H9 (cell line): ENCODE results near the gene DLG2. TPM values are rescaled to one million over a fixed set of nuclear protein-coding genes. Genes with fewer than 3 reads are reported as not detected.
A peak's percentile ranks its signal among the peaks of the same experiment; 100 is the strongest.

ENCODE experiments used
- DNase-seq: peaks from one replicate; pipeline ENCODE4 v3.0.0-alpha.2; 2017
- H2AFZ ChIP-seq: one replicate; pipeline ENCODE4 v1.6.1; 2013; ENCODE audit warnings: mild to moderate bottlenecking, low read length, control low read depth, moderate library complexity
- H2AK5ac ChIP-seq: 2 replicates; pipeline ENCODE4 v1.6.1; 2013; ENCODE audit warnings: low read length, control low read depth, mixed read lengths; ENCODE audit not compliant: insufficient read length
- H2BK120ac ChIP-seq: one replicate; pipeline ENCODE4 v1.6.1; 2013; ENCODE audit warnings: low read depth, mild to moderate bottlenecking, low read length, control low read depth, inconsistent platforms; ENCODE audit not compliant: poor library complexity, severe bottlenecking
- H2BK12ac ChIP-seq: 2 replicates; pipeline ENCODE4 v1.6.1; 2013; ENCODE audit warnings: low read length, control low read depth, mixed read lengths, low read depth; ENCODE audit not compliant: insufficient read length
- H2BK15ac ChIP-seq: 2 replicates; pipeline ENCODE4 v1.6.1; 2013; ENCODE audit warnings: low read depth, low read length, control low read depth
- H2BK20ac ChIP-seq: one replicate; pipeline ENCODE4 v1.6.1; 2013; ENCODE audit warnings: low read depth, mild to moderate bottlenecking, low read length, control low read depth, inconsistent platforms; ENCODE audit not compliant: poor library complexity, severe bottlenecking
- H2BK5ac ChIP-seq: 2 replicates; pipeline ENCODE4 v1.6.1; 2013; ENCODE audit warnings: low read length, control low read depth, mixed read lengths; ENCODE audit not compliant: insufficient read length
- H3K14ac ChIP-seq: 2 replicates; pipeline ENCODE4 v1.6.1; 2013; ENCODE audit warnings: low read length, control low read depth; ENCODE audit not compliant: insufficient read depth
- H3K18ac ChIP-seq: 2 replicates; pipeline ENCODE4 v1.6.1; 2013; ENCODE audit warnings: low read depth, mild to moderate bottlenecking, mixed read lengths, low read length, control low read depth; ENCODE audit not compliant: insufficient read length
- H3K23ac ChIP-seq: 2 replicates; pipeline ENCODE4 v1.6.1; 2013; ENCODE audit warnings: low read length, control low read depth, mixed read lengths, low read depth; ENCODE audit not compliant: insufficient read length
- H3K23me2 ChIP-seq: 2 replicates; pipeline ENCODE4 v1.6.1; 2013; ENCODE audit warnings: low read depth, mild to moderate bottlenecking, mixed read lengths, low read length, control low read depth; ENCODE audit not compliant: insufficient read length, poor library complexity, severe bottlenecking
- H3K27ac ChIP-seq: 2 replicates; pipeline ENCODE4 v1.5.1; 2013; ENCODE audit warnings: low read length, control low read depth, mixed read lengths, low read depth; ENCODE audit not compliant: insufficient read length
- H3K27me3 ChIP-seq: 2 replicates; pipeline ENCODE4 v1.6.1; 2013; ENCODE audit warnings: low read length, control low read depth, inconsistent platforms; ENCODE audit not compliant: insufficient read depth
- H3K4ac ChIP-seq: 2 replicates; pipeline ENCODE4 v1.6.1; 2013; ENCODE audit warnings: low read depth, mild to moderate bottlenecking, control low read depth, inconsistent platforms, low read length, moderate library complexity
- H3K4me1 ChIP-seq: 2 replicates; pipeline ENCODE4 v1.6.1; 2013; ENCODE audit warnings: low read length, control low read depth, inconsistent platforms; ENCODE audit not compliant: insufficient read depth
- H3K4me2 ChIP-seq: 2 replicates; pipeline ENCODE4 v1.6.1; 2013; ENCODE audit warnings: low read length, control low read depth, mixed read lengths; ENCODE audit not compliant: insufficient read length, insufficient read depth
- H3K56ac ChIP-seq: 2 replicates; pipeline ENCODE4 v1.6.1; 2013; ENCODE audit warnings: low read depth, mild to moderate bottlenecking, mixed read lengths, low read length, control low read depth; ENCODE audit not compliant: insufficient read length
- H3K79me1 ChIP-seq: 2 replicates; pipeline ENCODE4 v1.6.1; 2013; ENCODE audit warnings: low read depth, mild to moderate bottlenecking, moderate library complexity, low read length, control low read depth, inconsistent platforms; ENCODE audit not compliant: insufficient read depth, poor library complexity, severe bottlenecking
- H3K79me2 ChIP-seq: 2 replicates; pipeline ENCODE4 v1.6.1; 2013; ENCODE audit warnings: low read length, control low read depth, inconsistent platforms; ENCODE audit not compliant: insufficient read depth
- H3K9ac ChIP-seq: 2 replicates; pipeline ENCODE4 v1.6.1; 2013; ENCODE audit warnings: low read length, control low read depth, mixed read lengths; ENCODE audit not compliant: insufficient read length; ENCODE audit errors: extremely low read depth
- H3K9me3 ChIP-seq: one replicate; pipeline ENCODE4 v1.6.1; 2013; ENCODE audit warnings: low read depth, low read length, inconsistent platforms; ENCODE audit not compliant: control insufficient read depth
- H3T11ph ChIP-seq: one replicate; pipeline ENCODE4 v1.6.1; 2013; ENCODE audit warnings: mild to moderate bottlenecking, low read length, control low read depth, inconsistent platforms
- H4K20me1 ChIP-seq: one replicate; pipeline ENCODE4 v1.6.1; 2013; ENCODE audit not compliant: control insufficient read depth, insufficient read length, insufficient read depth
- H4K5ac ChIP-seq: 2 replicates; pipeline ENCODE4 v1.6.1; 2013; ENCODE audit warnings: low read depth, mild to moderate bottlenecking, mixed read lengths, low read length, control low read depth; ENCODE audit not compliant: insufficient read length
- H4K8ac ChIP-seq: replicated peaks from 2 replicates; pipeline ENCODE4 v1.6.1; 2013; ENCODE audit warnings: low read length, control low read depth, mixed read lengths, low read depth; ENCODE audit not compliant: insufficient read length
- H4K91ac ChIP-seq: 2 replicates; pipeline ENCODE4 v1.6.1; 2013; ENCODE audit warnings: low read depth, mild to moderate bottlenecking, moderate library complexity, mixed read lengths, low read length, control low read depth; ENCODE audit not compliant: insufficient read length
- H3K27ac Mint-ChIP-seq, 3 experiments: 2 replicates in 2 of 3; 3 replicates in 1 of 3; pipeline ENCODE4 v1.8.0; 2020 to 2021; ENCODE audit warnings: mixed read lengths in 3 of 3, mild to moderate bottlenecking in 1 of 3, moderate library complexity in 1 of 3
- H3K27me3 Mint-ChIP-seq: 2 replicates; pipeline ENCODE4 v1.8.0; 2021; ENCODE audit warnings: low read depth, mild to moderate bottlenecking, moderate library complexity, mixed read lengths
- H3K36me3 Mint-ChIP-seq, 3 experiments: 2 replicates in 2 of 3; 3 replicates in 1 of 3; pipeline ENCODE4 v1.8.0; 2020 to 2021; ENCODE audit warnings: low read depth in 3 of 3, mixed read lengths in 3 of 3; ENCODE audit not compliant: insufficient read depth in 1 of 3
- H3K4me1 Mint-ChIP-seq, 2 experiments: 2 replicates each; pipeline ENCODE4 v1.8.0; 2020; ENCODE audit warnings: mixed read lengths in 2 of 2
- H3K4me3 Mint-ChIP-seq, 2 experiments: 2 replicates in 1 of 2; 3 replicates in 1 of 2; pipeline ENCODE4 v1.8.0; 2020 to 2021; ENCODE audit warnings: mild to moderate bottlenecking in 2 of 2, mixed read lengths in 2 of 2, moderate library complexity in 1 of 2
- H3K9me3 Mint-ChIP-seq, 2 experiments: 2 replicates in 1 of 2; 3 replicates in 1 of 2; pipeline ENCODE4 v1.8.0; 2020; ENCODE audit warnings: mild to moderate bottlenecking in 2 of 2, mixed read lengths in 2 of 2, moderate library complexity in 1 of 2
- CTCF ChIP-seq: fragments of 200-600 bp; sonication (generic); conservative IDR thresholded peaks from 3 replicates; pipeline ENCODE4 v1.8.0; 2021; ENCODE audit warnings: antibody characterized with exemption, mild to moderate bottlenecking
- WGBS: extraction: QIAGEN DNeasy Blood & Tissue Kit; methylation state at CpG from one replicate; pipeline ENCODE4 v1.1.7; 2013; ENCODE audit warnings: missing lambda C conversion rate, low lambda C conversion rate, mixed read lengths; ENCODE audit not compliant: insufficient read length; ENCODE audit errors: extremely low coverage; 5-methylcytosine and 5-hydroxymethylcytosine counted together
- total RNA-seq: library from RNA; stranded (reverse); gene quantifications from 2 replicates; pipeline ENCODE4 v1.2.1, GENCODE V29; 2021

The DLG2 gene
- total RNA-seq, 1 experiment from 2014 or later, result 8.0 TPM

- Mint-ChIP-seq H3K27ac (peak overlapping the region in 1 of 3 experiments; percentile 2; a peak in 1 of 7 replicates), H3K36me3 (no peaks in the 10 kb centered on the region), H3K4me1 (peaks cover 15 to 26% of the 10 kb centered on the region in 2 experiments), H3K9me3 (no peaks in the 10 kb centered on the region), H3K4me3 (no peak overlapping the region), H3K27me3 (no peaks in the 10 kb centered on the region)
- Histone ChIP-seq H3K79me1 (no peaks in the 10 kb centered on the region), H3K4ac (no peak overlapping the region), H4K20me1 (no peaks in the 10 kb centered on the region), H4K8ac (no peak overlapping the region), H3K23me2 (no peaks in the 10 kb centered on the region), H3K23ac (no peak overlapping the region), H4K91ac (no peak overlapping the region), H3K79me2 (no peaks in the 10 kb centered on the region), H3K9me3 (no peaks in the 10 kb centered on the region), H2AFZ (no peak overlapping the region), H3K27ac (no peak overlapping the region), H3K18ac (no peak overlapping the region), H2BK120ac (no peak overlapping the region), H2BK5ac (no peak overlapping the region), H3T11ph (no peak overlapping the region), H2BK20ac (no peak overlapping the region), H3K14ac (no peak overlapping the region), H4K5ac (no peak overlapping the region), H2BK15ac (no peak overlapping the region), H3K4me1 (no peaks in the 10 kb centered on the region; the same call in 1 of the 2 replicates), H3K56ac (no peak overlapping the region), H2AK5ac (no peak overlapping the region), H2BK12ac (no peak overlapping the region), H3K9ac (no peak overlapping the region), H3K27me3 (no peaks in the 10 kb centered on the region), H3K4me2 (no peak overlapping the region)
- WGBS, result no CpG with 5 or more reads among the region's 1 CpG
- DNase-seq, result no peak
- no peak for TF ChIP-seq CTCF
These were observed 2057.9 kb downstream of the DLG2 start for GRCh38 chr11:83569134-83569805.
